Measurements from ENCODE around the gene GSTM2.
A peak's percentile ranks its signal among the peaks of the same experiment; 100 is the strongest.
"Not testable (repeated sequence)": the region's sequence is repeated elsewhere in the genome, so short reads cannot be mapped to it uniquely, and the experiment has no call there.

GSTM2 gene

DNA sequence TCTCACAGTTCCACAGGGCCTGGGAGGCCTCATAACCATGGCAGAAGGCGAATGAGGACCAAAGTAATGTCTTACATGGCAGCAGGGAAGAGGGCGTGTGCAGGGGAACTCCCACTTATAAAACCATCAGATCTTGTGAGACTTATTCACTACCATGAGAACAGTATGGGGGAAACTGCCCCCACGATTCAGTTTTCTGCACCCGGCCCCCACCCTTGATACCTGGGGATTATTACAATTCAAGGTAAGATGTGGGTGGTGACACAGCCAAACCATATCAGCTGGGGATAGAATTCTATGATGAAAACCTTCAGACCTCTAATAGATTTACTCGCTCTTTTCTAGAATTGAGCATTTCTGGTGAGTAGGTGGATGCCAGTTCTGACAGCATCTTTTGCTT is 26.5 kb downstream of the GSTM2 start:
- not testable (repeated sequence) for H3K27ac Mint-ChIP-seq; H3K27me3 Mint-ChIP-seq; H3K9me3 Mint-ChIP-seq; DNase-seq; H3K4me3 Mint-ChIP-seq; ATAC-seq; H3K36me3 Mint-ChIP-seq (ENCODE audit: low read depth); H3K4me1 Mint-ChIP-seq

- ATAC-seq; H3K9me3 Mint-ChIP-seq; H3K4me3 Mint-ChIP-seq; H3K4me1 Mint-ChIP-seq; H3K36me3 Mint-ChIP-seq (ENCODE audit: low read depth); DNase-seq; H3K27me3 Mint-ChIP-seq; H3K27ac Mint-ChIP-seq: not testable (repeated sequence)
These were observed 27.3 kb downstream of the GSTM2 start for GRCh38 chr1:109695138-109695537.

GRCh38 chr1:109697066-109697465 is 29.2 kb downstream of the GSTM2 start:
- no peak overlapping the region for H3K27ac Mint-ChIP-seq
- ATAC-seq (no peak), DNase-seq (no peak)
- H3K4me1 Mint-ChIP-seq: no peaks in the 10 kb centered on the region
- H3K9me3 Mint-ChIP-seq: no peaks in the 10 kb centered on the region
- no peaks in the 10 kb centered on the region for H3K27me3 Mint-ChIP-seq
- H3K4me3 Mint-ChIP-seq: no peak overlapping the region
- no peaks in the 10 kb centered on the region for H3K36me3 Mint-ChIP-seq (ENCODE audit: low read depth)

DNA sequence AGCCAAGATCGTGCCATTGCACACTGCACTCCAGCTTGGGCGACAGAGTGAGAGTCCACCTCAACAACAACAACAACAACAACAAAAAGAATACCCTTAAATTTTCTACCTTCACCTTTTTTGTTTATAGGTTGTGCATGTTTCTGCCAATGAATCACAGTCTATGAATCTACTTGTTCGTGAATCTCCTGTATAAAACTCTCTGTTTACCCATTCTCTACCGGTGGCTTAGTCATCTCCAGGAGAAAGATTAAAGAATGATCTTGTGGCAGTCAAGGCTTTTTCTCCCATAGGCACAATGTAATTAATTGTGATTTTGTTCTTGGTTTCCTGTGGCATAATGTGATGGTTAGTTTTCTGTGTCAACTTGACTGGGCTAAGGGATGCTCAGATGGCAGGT is 30.0 kb downstream of the GSTM2 start:
- not testable (repeated sequence) for H3K27ac Mint-ChIP-seq; H3K36me3 Mint-ChIP-seq (ENCODE audit: low read depth); H3K27me3 Mint-ChIP-seq; H3K9me3 Mint-ChIP-seq; DNase-seq; ATAC-seq; H3K4me1 Mint-ChIP-seq; H3K4me3 Mint-ChIP-seq

DNA sequence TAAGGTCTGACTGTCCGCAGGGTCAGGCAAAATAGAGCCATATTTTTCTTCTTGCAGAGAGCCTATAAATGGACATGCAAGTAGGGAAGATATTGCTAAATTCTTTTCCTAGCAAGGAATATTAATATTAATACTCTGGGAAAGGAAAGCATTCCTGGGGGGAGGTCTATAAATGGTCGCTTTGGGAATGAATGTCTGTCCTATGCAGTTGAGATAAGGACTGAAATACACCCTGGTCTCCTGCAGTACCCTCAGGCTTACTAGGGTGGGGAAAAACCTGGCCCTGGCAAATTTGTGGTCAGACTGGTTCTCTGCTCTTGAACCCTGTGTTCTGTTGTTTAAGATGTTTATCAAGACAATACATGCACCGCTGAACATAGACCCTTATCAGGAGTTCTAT is 35.1 kb downstream of the GSTM2 start:
- H3K4me1 Mint-ChIP-seq; ATAC-seq; H3K36me3 Mint-ChIP-seq (ENCODE audit: low read depth); H3K27ac Mint-ChIP-seq; H3K9me3 Mint-ChIP-seq; DNase-seq; H3K27me3 Mint-ChIP-seq; H3K4me3 Mint-ChIP-seq: not testable (repeated sequence)

DNA sequence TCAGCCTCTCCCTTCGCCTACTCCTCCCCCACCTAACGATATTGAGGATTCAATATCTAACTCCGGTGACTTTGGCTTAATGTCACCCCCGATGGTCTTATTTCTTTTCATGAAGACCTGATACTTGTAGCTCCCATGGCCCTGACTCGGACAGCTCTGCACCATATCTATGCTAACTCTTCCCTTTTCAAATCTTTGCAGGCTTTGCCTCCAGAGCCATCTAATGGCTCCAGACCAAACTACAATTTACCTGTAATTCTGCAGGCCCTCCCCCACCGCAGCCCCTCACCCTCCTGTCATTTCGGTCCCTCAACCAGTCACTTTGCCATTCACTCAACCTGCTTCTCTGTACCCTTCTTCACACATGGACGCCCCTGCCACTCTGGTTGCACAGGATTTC is 36.3 kb downstream of the GSTM2 start:
- Mint-ChIP-seq H3K9me3 (peaks cover 9% of the 10 kb centered on the region), H3K4me3 (no peak overlapping the region), H3K27me3 (no peaks in the 10 kb centered on the region), H3K27ac (no peak overlapping the region), H3K4me1 (no peaks in the 10 kb centered on the region), H3K36me3 (ENCODE audit: low read depth) (peaks cover 10% of the 10 kb centered on the region)
- ATAC-seq (no peak), DNase-seq (no peak)

DNA sequence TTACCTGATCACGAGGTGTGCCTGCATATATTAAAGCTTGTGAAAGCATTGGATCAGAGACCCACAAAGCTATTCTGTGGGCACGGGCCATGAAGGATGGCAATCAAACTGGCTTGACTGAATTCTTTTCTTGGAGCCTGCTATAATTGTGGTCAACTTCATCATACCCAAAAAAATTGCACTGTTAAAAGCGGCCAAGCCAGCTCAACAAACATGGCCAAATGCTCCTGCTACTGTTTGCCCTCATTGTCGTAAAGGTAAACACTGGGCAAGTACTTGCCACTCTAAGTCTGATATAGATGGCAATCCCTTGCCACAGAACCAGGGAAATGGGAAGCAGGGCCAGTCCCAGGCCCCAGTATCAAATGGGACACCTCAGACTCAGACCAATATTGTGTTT is 37.6 kb downstream of the GSTM2 start:
- peaks cover 13% of the 10 kb centered on the region for H3K9me3 Mint-ChIP-seq
- DNase-seq (no peak), ATAC-seq (no peak)
- H3K27me3 Mint-ChIP-seq: no peaks in the 10 kb centered on the region
- peaks cover 11% of the 10 kb centered on the region for H3K36me3 Mint-ChIP-seq (ENCODE audit: low read depth)
- no peak overlapping the region for H3K27ac Mint-ChIP-seq
- H3K4me1 Mint-ChIP-seq: no peaks in the 10 kb centered on the region
- no peak overlapping the region for H3K4me3 Mint-ChIP-seq

GRCh38 chr1:109708949-109709348 is 41.1 kb downstream of the GSTM2 start:
- H3K27ac Mint-ChIP-seq, DNase-seq, ATAC-seq, H3K4me1 Mint-ChIP-seq, H3K27me3 Mint-ChIP-seq, H3K4me3 Mint-ChIP-seq: not testable (repeated sequence)
- peaks cover 11% of the 10 kb centered on the region for H3K36me3 Mint-ChIP-seq (ENCODE audit: low read depth)
- peaks cover 13% of the 10 kb centered on the region for H3K9me3 Mint-ChIP-seq

DNA sequence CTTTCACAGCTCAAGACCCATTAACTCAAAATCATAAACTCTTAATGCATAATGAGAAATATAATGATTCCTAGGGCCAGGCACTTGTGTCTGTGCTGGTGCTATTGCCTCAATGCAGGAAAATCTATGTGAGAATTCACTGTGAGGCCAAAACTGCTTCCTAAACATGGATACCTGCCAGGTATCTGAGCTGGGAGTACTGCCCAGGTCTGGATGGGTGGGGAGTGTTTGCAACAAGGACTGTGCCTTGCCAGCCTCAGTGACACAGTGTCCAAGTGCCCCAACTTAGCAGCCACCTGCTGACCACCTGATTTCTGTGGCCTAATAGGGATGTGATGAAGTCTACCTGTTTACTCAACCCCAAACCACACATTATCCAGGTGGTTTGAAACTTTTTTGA is 42.0 kb downstream of the GSTM2 start:
- H3K4me1 Mint-ChIP-seq; ATAC-seq; DNase-seq; H3K36me3 Mint-ChIP-seq (ENCODE audit: low read depth); H3K4me3 Mint-ChIP-seq; H3K27ac Mint-ChIP-seq: not testable (repeated sequence)
- peaks cover 13% of the 10 kb centered on the region for H3K9me3 Mint-ChIP-seq
- peaks cover 14% of the 10 kb centered on the region for H3K27me3 Mint-ChIP-seq

GRCh38 chr1:109711593-109712320 is 43.9 kb downstream of the GSTM2 start, which contains the start of gene GSTM5:
Gene GSTM5 (plus strand): TSS chr1:109712251. CDS start chr1:109712313, 62 bp downstream.
- Mint-ChIP-seq H3K9me3 (peaks cover 13% of the 10 kb centered on the region), H3K27ac (peak within 1 kb of the TSS; percentile 65), H3K27me3 (peaks cover 19% of the 10 kb centered on the region), H3K4me3 (peak within 1 kb of the TSS; percentile 63)
- H3K36me3 Mint-ChIP-seq (ENCODE audit: low read depth); H3K4me1 Mint-ChIP-seq; DNase-seq: not testable (repeated sequence)
- ATAC-seq: peak; percentile 57

DNA sequence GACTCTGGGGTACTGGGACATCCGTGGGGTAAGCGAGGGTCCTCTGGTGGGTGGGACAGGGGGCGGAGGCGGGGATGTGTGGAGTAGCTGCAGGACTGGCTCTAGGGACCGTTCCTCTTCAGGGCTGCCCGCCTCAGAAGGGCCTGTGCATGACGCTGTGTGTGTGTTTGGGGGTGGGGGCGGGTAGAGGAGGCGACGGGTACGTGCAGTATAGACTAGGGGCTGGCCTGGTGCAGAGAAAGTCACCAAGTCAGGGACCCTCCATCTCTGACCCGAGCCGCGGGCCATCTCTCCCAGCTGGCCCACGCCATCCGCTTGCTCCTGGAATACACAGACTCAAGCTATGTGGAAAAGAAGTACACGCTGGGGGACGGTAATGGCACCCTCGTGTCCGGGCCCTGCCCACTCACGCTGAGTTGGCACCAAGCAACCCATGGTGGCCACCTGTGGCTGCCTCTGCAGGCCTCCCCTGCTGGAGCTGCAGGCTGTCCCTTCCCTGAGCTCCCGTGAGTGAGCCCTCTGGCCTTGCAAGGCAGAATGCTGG is 44.5 kb downstream of the GSTM2 start:
- Mint-ChIP-seq H3K9me3 (peaks cover 13% of the 10 kb centered on the region), H3K4me1 (peaks cover 2% of the 10 kb centered on the region), H3K27ac (no peak overlapping the region), H3K4me3 (peak overlapping the region; percentile 21), H3K27me3 (peaks cover 19% of the 10 kb centered on the region), H3K36me3 (ENCODE audit: low read depth) (peaks cover 7% of the 10 kb centered on the region)
- ATAC-seq (peak; percentile 16), DNase-seq (no peak)

GRCh38 chr1:109713636-109714035 is 45.8 kb downstream of the GSTM2 start:
- ATAC-seq (no peak), DNase-seq (no peak)
- H3K36me3 Mint-ChIP-seq (ENCODE audit: low read depth): peaks cover 2% of the 10 kb centered on the region
- no peak overlapping the region for H3K4me3 Mint-ChIP-seq
- H3K9me3 Mint-ChIP-seq: peaks cover 7% of the 10 kb centered on the region
- no peak overlapping the region for H3K27ac Mint-ChIP-seq
- peaks cover 2% of the 10 kb centered on the region for H3K4me1 Mint-ChIP-seq
- peaks cover 19% of the 10 kb centered on the region for H3K27me3 Mint-ChIP-seq

DNA sequence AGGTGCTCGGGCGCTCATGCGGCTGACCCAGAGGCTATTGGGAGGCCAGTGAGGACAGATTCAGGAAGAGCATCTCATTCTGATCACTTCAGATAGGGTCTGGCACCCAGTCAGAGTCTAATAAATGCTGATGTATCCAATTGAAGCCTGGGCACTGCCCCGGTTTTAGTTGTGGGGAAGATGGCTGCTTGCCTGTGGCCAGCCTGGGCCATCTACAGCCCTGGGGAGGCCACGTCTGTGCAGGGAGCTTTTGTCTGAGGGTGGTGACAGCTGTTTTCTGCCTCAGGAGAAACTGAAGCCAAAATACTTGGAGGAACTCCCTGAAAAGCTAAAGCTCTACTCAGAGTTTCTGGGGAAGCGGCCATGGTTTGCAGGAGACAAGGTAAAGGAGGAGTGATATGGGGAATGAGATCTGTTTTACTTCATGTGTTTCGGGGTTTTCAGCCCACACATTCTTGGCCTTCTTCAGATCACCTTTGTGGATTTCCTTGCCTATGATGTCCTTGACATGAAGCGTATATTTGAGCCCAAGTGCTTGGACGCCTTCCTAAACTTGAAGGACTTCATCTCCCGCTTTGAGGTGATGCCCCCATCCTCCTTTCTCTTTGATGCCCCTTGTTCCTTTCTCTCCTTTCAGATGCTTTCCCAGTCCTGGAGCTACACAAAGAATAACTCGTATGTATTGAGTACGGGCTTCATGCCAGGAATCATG is 47.0 kb downstream of the GSTM2 start:
- Mint-ChIP-seq H3K4me1 (peaks cover 7% of the 10 kb centered on the region), H3K27ac (no peak overlapping the region), H3K9me3 (no peaks in the 10 kb centered on the region), H3K4me3 (no peak overlapping the region), H3K36me3 (ENCODE audit: low read depth) (no peaks in the 10 kb centered on the region), H3K27me3 (peaks cover 19% of the 10 kb centered on the region)
- no peak for DNase-seq
- no peak for ATAC-seq

GRCh38 chr1:109716121-109716520 is 48.3 kb downstream of the GSTM2 start:
- no peak overlapping the region for H3K4me3 Mint-ChIP-seq
- no peak overlapping the region for H3K27ac Mint-ChIP-seq
- H3K36me3 Mint-ChIP-seq (ENCODE audit: low read depth): no peaks in the 10 kb centered on the region
- peaks cover 19% of the 10 kb centered on the region for H3K27me3 Mint-ChIP-seq
- peaks cover 7% of the 10 kb centered on the region for H3K4me1 Mint-ChIP-seq
- H3K9me3 Mint-ChIP-seq: no peaks in the 10 kb centered on the region
- ATAC-seq (no peak), DNase-seq (no peak)

- no peak overlapping the region for H3K4me3 Mint-ChIP-seq
- peaks cover 7% of the 10 kb centered on the region for H3K4me1 Mint-ChIP-seq
These were observed 48.8 kb downstream of the GSTM2 start for GRCh38 chr1:109716570-109717090.

More at GRCh38 chr1:109716570-109717090, 48.8 kb downstream of the GSTM2 start:
- Mint-ChIP-seq H3K27ac (no peak overlapping the region), H3K27me3 (peaks cover 19% of the 10 kb centered on the region), H3K9me3 (no peaks in the 10 kb centered on the region), H3K36me3 (ENCODE audit: low read depth) (no peaks in the 10 kb centered on the region)
- ATAC-seq (no peak), DNase-seq (no peak)
